Activated B cell treated with CpG ODN at 0.5 μM for 24 hours (primary cell): ENCODE results near the gene PSD. TPM values are rescaled to one million over a fixed set of nuclear protein-coding genes. Genes with fewer than 3 reads are reported as not detected.

Source experiments
- ATAC-seq: fragments of 200-7000 bp; cut with Tn5 transposase; one replicate; pipeline ENCODE4 v1.10.0; 2021; ENCODE audit warnings: low read depth, mild to moderate bottlenecking, moderate library complexity
- CTCF ChIA-PET: fragments of 350-600 bp; sonication (Branson Sonifier 250); formaldehyde crosslinking; loops from one replicate; lab custom pipeline; 2021; ENCODE audit warnings: antibody characterized with exemption; lab: Charles Lee
- POLR2A ChIA-PET: fragments of 350-600 bp; sonication (Branson Sonifier 250); formaldehyde crosslinking; loops from one replicate; lab custom pipeline; 2021; ENCODE audit warnings: antibody characterized with exemption; lab: Charles Lee
- DNase-seq: peaks from one replicate; pipeline ENCODE4 v3.0.0; 2022
- H3K27ac Mint-ChIP-seq: one replicate; pipeline ENCODE4 v1.8.0; 2020; ENCODE audit warnings: mixed read lengths
- H3K27me3 Mint-ChIP-seq: one replicate; pipeline ENCODE4 v1.8.0; 2021; ENCODE audit warnings: mixed read lengths
- H3K36me3 Mint-ChIP-seq: one replicate; pipeline ENCODE4 v1.8.0; 2021; ENCODE audit warnings: low read depth, mixed read lengths
- H3K4me1 Mint-ChIP-seq: one replicate; pipeline ENCODE4 v1.8.0; 2021; ENCODE audit warnings: mixed read lengths
- H3K4me3 Mint-ChIP-seq: one replicate; pipeline ENCODE4 v1.8.0; 2020; ENCODE audit warnings: mild to moderate bottlenecking, mixed read lengths
- H3K9me3 Mint-ChIP-seq: one replicate; pipeline ENCODE4 v1.8.0; 2020; ENCODE audit warnings: mixed read lengths
- intact Hi-C: fragments of 100-400 bp; cut with micrococcal nuclease; formaldehyde crosslinking; loops from one replicate; pipeline ENCODE4 v1.15.1; 2024
- total RNA-seq: library from RNA; stranded (reverse); gene quantifications from 2 replicates; pipeline ENCODE4 v1.2.3, GENCODE V29; 2022
- TF ChIP-seq, protein P1 (sequence below): fragments of 200-600 bp; IDR thresholded peaks from one replicate; pipeline ENCODE4 v1.8.0; 2022; ENCODE audit warnings: antibody characterized with exemption, mild to moderate bottlenecking

PSD gene
- total RNA-seq, 1 donor from 2014 or later = 1.5 TPM

DNA sequence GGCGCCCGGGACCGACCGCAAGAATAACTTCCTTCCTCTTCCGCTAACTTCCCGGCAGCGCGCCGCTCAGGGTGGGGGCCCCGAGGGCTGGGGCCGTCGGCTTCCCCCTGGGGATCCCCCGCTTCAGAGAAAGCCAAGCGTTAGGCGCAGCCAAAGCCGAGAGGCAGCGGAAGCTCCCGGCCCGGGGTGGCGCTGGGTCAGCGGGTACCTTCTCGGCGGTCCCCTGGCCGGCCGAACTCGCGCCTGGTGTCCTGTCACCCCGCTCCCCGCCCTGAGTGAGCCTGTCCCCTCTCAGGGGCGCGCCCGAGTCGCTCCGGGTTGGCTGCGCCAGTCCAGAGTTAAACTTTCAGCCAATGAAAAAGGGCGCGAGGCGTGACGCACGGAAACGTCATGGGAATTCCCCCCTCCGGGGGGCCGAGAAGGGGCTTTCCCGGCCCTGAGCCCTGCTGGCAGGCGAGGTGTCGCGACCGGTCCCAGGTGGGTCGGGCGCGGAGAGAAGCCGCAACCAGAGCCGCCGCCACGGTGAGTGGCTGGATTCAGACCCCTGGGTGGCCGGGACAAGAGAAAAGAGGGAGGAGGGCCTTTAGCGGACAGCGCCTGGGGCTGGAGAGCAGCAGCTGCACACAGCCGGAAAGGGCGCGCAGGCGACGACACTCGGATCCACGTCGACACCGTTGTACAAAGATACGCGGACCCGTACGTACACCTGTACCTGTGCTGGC is 24.3 kb downstream of the PSD start:
- peak; percentile 79 for ATAC-seq
- CTCF ChIA-PET = interaction anchor here (0.9 to 3.3 kb wide), 11 partner anchors 9 to 190 kb away, joined by 3 to 29 read pairs (median 4); partner anchors contain the start of gene FBXL15
- TF ChIP-seq, protein P1, sequence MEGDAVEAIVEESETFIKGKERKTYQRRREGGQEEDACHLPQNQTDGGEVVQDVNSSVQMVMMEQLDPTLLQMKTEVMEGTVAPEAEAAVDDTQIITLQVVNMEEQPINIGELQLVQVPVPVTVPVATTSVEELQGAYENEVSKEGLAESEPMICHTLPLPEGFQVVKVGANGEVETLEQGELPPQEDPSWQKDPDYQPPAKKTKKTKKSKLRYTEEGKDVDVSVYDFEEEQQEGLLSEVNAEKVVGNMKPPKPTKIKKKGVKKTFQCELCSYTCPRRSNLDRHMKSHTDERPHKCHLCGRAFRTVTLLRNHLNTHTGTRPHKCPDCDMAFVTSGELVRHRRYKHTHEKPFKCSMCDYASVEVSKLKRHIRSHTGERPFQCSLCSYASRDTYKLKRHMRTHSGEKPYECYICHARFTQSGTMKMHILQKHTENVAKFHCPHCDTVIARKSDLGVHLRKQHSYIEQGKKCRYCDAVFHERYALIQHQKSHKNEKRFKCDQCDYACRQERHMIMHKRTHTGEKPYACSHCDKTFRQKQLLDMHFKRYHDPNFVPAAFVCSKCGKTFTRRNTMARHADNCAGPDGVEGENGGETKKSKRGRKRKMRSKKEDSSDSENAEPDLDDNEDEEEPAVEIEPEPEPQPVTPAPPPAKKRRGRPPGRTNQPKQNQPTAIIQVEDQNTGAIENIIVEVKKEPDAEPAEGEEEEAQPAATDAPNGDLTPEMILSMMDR = no peak
- no peaks in the 10 kb centered on the region for H3K9me3 Mint-ChIP-seq
- H3K27ac Mint-ChIP-seq = peak overlapping the region; percentile 97
- peaks cover 41% of the 10 kb centered on the region for H3K36me3 Mint-ChIP-seq
- peak; percentile 99 for DNase-seq
- H3K27me3 Mint-ChIP-seq = no peaks in the 10 kb centered on the region
- POLR2A ChIA-PET = interaction anchor here (0.5 to 15.2 kb wide), 35 partner anchors 10 to 1077 kb away, joined by 3 to 305 read pairs (median 9); partner anchors contain the start of genes ACTR1A, ARL3, C10orf95 and CUEDC2
- H3K4me1 Mint-ChIP-seq = peaks cover 46% of the 10 kb centered on the region
- peak overlapping the region; percentile 94 for H3K4me3 Mint-ChIP-seq
- intact Hi-C loops = loop anchor here (1.0 to 5.0 kb wide), 15 partner anchors 9 to 579 kb away; partner anchors contain the start of genes ACTR1A, CNNM2, CUEDC2 and GBF1

DNA sequence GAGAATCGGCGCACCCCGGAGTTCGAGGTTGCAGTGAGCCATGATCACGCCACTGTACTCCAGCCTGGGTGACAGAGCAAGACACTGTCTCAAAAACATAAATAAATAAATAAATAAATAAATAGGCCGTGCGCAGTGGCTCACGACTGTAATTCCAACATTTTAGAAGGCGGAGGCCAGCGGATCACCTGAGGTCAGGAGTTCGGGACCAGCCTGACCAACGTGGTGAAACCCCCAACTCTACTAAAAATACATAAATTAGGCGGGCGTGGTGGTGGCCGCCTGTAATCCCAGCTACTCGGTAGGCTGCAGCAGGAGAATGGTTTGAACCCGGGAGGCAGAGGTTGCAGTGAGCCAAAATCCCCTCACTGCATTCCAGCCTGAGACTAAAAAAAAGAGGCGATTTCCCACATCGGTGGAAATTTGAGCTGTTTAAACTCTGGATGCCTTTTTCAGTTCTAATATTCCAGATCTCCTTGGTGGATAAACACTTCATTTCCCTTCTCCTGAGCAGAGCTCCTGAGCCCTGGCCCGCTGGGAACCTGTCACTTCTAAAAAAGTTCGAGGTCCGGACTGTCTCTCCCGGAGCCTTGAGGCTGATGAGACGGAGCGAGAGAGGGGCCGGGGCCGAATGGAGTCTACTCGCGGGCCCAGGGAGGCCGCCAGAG is 25.0 kb downstream of the PSD start:
- peak overlapping the region; percentile 97 for H3K27ac Mint-ChIP-seq
- TF ChIP-seq, protein P1 = no peak
- ChIA-PET POLR2A (interaction anchor here (0.8 to 15.2 kb wide), 26 partner anchors 9 to 1077 kb away, joined by 3 to 305 read pairs (median 15); partner anchors contain the start of genes ACTR1A, ARL3, C10orf95 and CUEDC2), CTCF (interaction anchor here (0.9 to 3.3 kb wide), 12 partner anchors 8 to 190 kb away, joined by 3 to 29 read pairs (median 4); partner anchors contain the start of gene FBXL15)
- ATAC-seq (no peak), DNase-seq (no peak)
- intact Hi-C loops = loop anchor here (1.0 to 5.0 kb wide), 16 partner anchors 9 to 579 kb away; partner anchors contain the start of genes ACTR1A, CNNM2, CUEDC2 and GBF1
- peaks cover 37% of the 10 kb centered on the region for H3K36me3 Mint-ChIP-seq
- H3K4me1 Mint-ChIP-seq = peaks cover 42% of the 10 kb centered on the region
- no peaks in the 10 kb centered on the region for H3K9me3 Mint-ChIP-seq
- H3K27me3 Mint-ChIP-seq = no peaks in the 10 kb centered on the region
- H3K4me3 Mint-ChIP-seq = peak overlapping the region; percentile 94

DNA sequence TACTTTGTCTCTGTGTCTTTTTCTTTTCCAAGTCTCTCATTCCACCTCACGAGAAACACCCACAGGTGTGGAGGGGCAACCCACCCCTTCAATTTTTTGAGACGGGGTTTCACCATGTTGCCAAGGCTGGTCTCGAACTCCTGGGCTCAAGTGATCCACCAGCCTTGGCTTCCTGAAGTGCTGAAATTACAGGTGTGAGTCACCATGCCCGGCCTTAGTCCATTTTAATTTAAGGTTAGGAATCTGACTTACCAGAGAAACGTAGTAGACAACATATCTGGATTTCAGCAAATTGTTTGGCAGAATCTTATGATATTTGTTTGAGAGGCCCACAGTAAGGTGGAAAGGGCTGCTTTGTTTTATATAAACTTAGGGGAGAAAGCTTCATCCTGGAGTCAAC is 26.3 kb downstream of the PSD start:
- DNase-seq (no peak), ATAC-seq (no peak)
- H3K4me1 Mint-ChIP-seq = peaks cover 30% of the 10 kb centered on the region
- CTCF ChIA-PET = interaction anchor here (2.5 to 2.6 kb wide), 2 partner anchors 12 to 30 kb away, joined by 20 to 29 read pairs; partner anchors contain the start of gene FBXL15
- H3K9me3 Mint-ChIP-seq = no peaks in the 10 kb centered on the region
- no peak overlapping the region for H3K27ac Mint-ChIP-seq
- no peak overlapping the region for H3K4me3 Mint-ChIP-seq
- POLR2A ChIA-PET = interaction anchor here (0.7 to 7.9 kb wide), 4 partner anchors 13 to 254 kb away, joined by 3 to 179 read pairs (median 71); partner anchors contain the start of gene C10orf95
- intact Hi-C loops = loop anchor here (5.0 kb wide), 1 partner anchor 525 kb away; the partner anchor contains the start of gene CNNM2
- H3K27me3 Mint-ChIP-seq = no peaks in the 10 kb centered on the region
- TF ChIP-seq, protein P1 = no peak
- H3K36me3 Mint-ChIP-seq = peaks cover 25% of the 10 kb centered on the region

DNA sequence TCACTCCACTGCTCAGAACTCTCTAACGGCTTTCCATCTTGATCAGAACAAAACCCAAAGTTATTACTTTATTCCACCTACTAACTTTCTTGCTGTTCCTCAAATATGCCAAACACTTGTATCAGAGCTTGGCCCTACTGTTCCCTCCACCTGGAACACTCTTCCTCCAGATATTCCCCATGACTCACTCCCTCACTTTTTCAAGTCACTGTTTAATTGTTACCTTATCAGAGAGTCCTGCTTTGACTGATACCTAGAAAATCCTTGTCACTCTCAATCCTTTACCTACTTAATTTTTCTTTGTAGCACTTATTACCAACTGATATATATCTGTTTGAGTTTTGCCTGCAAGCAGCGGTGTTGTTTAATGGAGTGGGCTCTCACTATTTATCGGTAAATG is 28.7 kb downstream of the PSD start:
- intact Hi-C loops = loop anchor here (5.0 kb wide), 1 partner anchor 527 kb away; the partner anchor contains the start of gene CNNM2
- Mint-ChIP-seq H3K27me3 (no peaks in the 10 kb centered on the region), H3K4me1 (peaks cover 23% of the 10 kb centered on the region), H3K36me3 (peaks cover 7% of the 10 kb centered on the region), H3K4me3 (no peak overlapping the region), H3K9me3 (no peaks in the 10 kb centered on the region), H3K27ac (no peak overlapping the region)
- ChIA-PET POLR2A (interaction anchor here (0.7 kb wide), 2 partner anchors 113 to 569 kb away, joined by 6 to 9 read pairs; no protein-coding TSS in a partner anchor), CTCF (interaction anchor here (1.7 to 1.8 kb wide), 2 partner anchors 9 to 32 kb away, joined by 4 to 6 read pairs; no protein-coding TSS in a partner anchor)
- TF ChIP-seq, protein P1 = no peak
- no peak for ATAC-seq
- DNase-seq = no peak
